ENCODE results near the gene TNFAIP6.
A peak's percentile ranks its signal among the peaks of the same experiment; 100 is the strongest.
"Not testable (repeated sequence)": the region's sequence is repeated elsewhere in the genome, so short reads cannot be mapped to it uniquely, and the experiment has no call there.

The TNFAIP6 gene

DNA sequence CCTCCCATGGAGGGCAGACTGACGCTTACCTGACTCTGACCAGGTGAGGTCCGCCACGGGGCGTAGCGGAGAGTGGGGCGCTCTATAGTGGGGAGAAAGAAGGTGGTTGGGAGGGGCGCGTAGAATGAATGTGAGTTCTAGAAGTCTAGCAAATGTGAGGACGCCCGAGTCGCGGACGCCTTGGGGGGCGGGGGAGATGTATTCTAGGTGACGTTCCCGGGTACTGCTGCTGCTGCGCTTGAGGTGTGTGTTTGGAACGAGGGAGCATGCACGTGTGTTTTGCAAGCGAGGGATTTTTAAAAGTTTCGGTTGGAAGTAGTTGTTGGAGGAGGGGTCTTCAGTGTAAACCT, 53.1 kb downstream of the TNFAIP6 start:
- Histone ChIP-seq H3K4me2 (ENCODE audit: insufficient read depth, low read length, poor library complexity, severe bottlenecking) (peak overlapping the region; percentile 51), H2AK5ac (ENCODE audit: low read depth, low read length) (no peak overlapping the region), H3K18ac (ENCODE audit: low read length) (peak overlapping the region; percentile 89), H3K4me3 (ENCODE audit: low read length in 2 of 2) (peak overlapping the region; percentile 84 to 96), H3K9me3 (replicated peaks in 1 of 2; ENCODE audit: control insufficient read depth in 2 of 2, insufficient read depth in 1 of 2, low read depth in 1 of 2, low read length in 2 of 2) (no peaks in the 10 kb centered on the region), H3K27ac (replicated peaks; ENCODE audit: low read length) (peak overlapping the region; percentile 93), H2AFZ (ENCODE audit: low read length) (peak overlapping the region; percentile 89), H3K23ac (ENCODE audit: low read depth, low read length, poor library complexity) (no peak overlapping the region), H3K36me3 (replicated peaks in 1 of 2; ENCODE audit: control insufficient read depth in 2 of 2, insufficient read depth in 2 of 2, low read length in 2 of 2) (peaks cover 5 to 40% of the 10 kb centered on the region in 2 donors), H4K8ac (ENCODE audit: low read depth, low read length) (no peak overlapping the region), H3K4me1 (ENCODE audit: control insufficient read depth in 2 of 2, insufficient read depth in 1 of 2, low read depth in 1 of 2, low read length in 2 of 2) (peaks cover 0 to 2% of the 10 kb centered on the region in 2 donors), H3K27me3 (ENCODE audit: control insufficient read depth in 3 of 3, insufficient read depth in 3 of 3, low read depth in 1 of 3, low read length in 3 of 3) (no peaks in the 10 kb centered on the region), H3K4ac (ENCODE audit: low read length) (no peak overlapping the region), H2BK15ac (ENCODE audit: low read length) (no peak overlapping the region), H2BK12ac (ENCODE audit: low read length) (no peak overlapping the region), H3K9ac (ENCODE audit: low read depth, low read length, poor library complexity) (peak overlapping the region; percentile 87), H2BK120ac (ENCODE audit: low read depth, low read length) (no peak overlapping the region), H3K79me1 (ENCODE audit: low read depth, low read length) (peaks cover 3% of the 10 kb centered on the region), H4K91ac (ENCODE audit: low read depth, low read length, poor library complexity) (no peak overlapping the region), H3K14ac (ENCODE audit: low read length) (no peak overlapping the region), H2BK5ac (ENCODE audit: low read length) (peak overlapping the region; percentile 2)
- no CpG with 5 or more reads among the region's 21 CpGs for WGBS, 2 donors (ENCODE audit: extremely low coverage in 2 of 2, insufficient read length in 2 of 2, insufficient replicate concordance in 1 of 2)
- peak; percentile 31 for DNase-seq (ENCODE audit: low spot score)

- Histone ChIP-seq H3K9ac (ENCODE audit: low read depth, low read length, poor library complexity) (no peak overlapping the region), H3K14ac (ENCODE audit: low read length) (no peak overlapping the region), H3K4me3 (ENCODE audit: low read length in 2 of 2) (no peak overlapping the region), H3K27me3 (ENCODE audit: control insufficient read depth in 3 of 3, insufficient read depth in 3 of 3, low read depth in 1 of 3, low read length in 3 of 3) (no peaks in the 10 kb centered on the region), H2BK5ac (ENCODE audit: low read length) (no peak overlapping the region), H4K8ac (ENCODE audit: low read depth, low read length) (no peak overlapping the region), H3K4me2 (ENCODE audit: insufficient read depth, low read length, poor library complexity, severe bottlenecking) (no peak overlapping the region), H3K4me1 (ENCODE audit: control insufficient read depth in 2 of 2, insufficient read depth in 1 of 2, low read depth in 1 of 2, low read length in 2 of 2) (no peaks in the 10 kb centered on the region), H3K79me1 (ENCODE audit: low read depth, low read length) (peaks cover 6% of the 10 kb centered on the region), H3K27ac (replicated peaks; ENCODE audit: low read length) (no peak overlapping the region), H3K18ac (ENCODE audit: low read length) (no peak overlapping the region), H3K4ac (ENCODE audit: low read length) (no peak overlapping the region), H2BK15ac (ENCODE audit: low read length) (no peak overlapping the region), H2BK12ac (ENCODE audit: low read length) (no peak overlapping the region), H2AK5ac (ENCODE audit: low read depth, low read length) (no peak overlapping the region), H4K91ac (ENCODE audit: low read depth, low read length, poor library complexity) (no peak overlapping the region), H3K23ac (ENCODE audit: low read depth, low read length, poor library complexity) (no peak overlapping the region), H2BK120ac (ENCODE audit: low read depth, low read length) (no peak overlapping the region), H3K36me3 (replicated peaks in 1 of 2; ENCODE audit: control insufficient read depth in 2 of 2, insufficient read depth in 2 of 2, low read length in 2 of 2) (peaks cover 19 to 98% of the 10 kb centered on the region in 2 donors), H3K9me3 (replicated peaks in 1 of 2; ENCODE audit: control insufficient read depth in 2 of 2, insufficient read depth in 1 of 2, low read depth in 1 of 2, low read length in 2 of 2) (no peaks in the 10 kb centered on the region), H2AFZ (ENCODE audit: low read length) (no peak overlapping the region)
- no peak for DNase-seq (ENCODE audit: low spot score)
- no CpG with 5 or more reads among the region's 3 CpGs for WGBS, 2 donors (ENCODE audit: extremely low coverage in 2 of 2, insufficient read length in 2 of 2, insufficient replicate concordance in 1 of 2)
Observed at GRCh38 chr2:151417650-151418049, 60.3 kb downstream of the TNFAIP6 start.

DNA sequence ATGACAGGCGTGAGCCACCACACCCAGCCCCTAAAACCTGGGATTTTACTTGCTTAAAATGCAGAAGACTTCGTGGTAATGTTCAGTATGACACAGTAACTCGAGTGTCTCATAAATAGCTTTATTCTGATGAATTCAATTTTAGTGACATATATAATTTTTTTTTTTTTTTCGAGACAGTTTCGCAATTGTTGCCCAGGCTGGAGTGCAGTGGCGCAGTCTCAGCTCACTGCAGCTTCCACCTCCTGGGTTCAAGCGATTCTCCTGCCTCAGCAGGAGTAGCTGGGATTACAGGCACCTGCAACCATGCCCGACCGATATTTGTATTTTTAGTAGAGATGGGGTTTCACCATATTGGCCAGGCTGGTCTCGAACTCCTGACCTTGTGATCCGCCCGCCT, 64.3 kb downstream of the TNFAIP6 start:
- H2AK5ac ChIP-seq (ENCODE audit: low read depth, low read length); H3K4me1 ChIP-seq (ENCODE audit: control insufficient read depth in 2 of 2, insufficient read depth in 1 of 2, low read depth in 1 of 2, low read length in 2 of 2); H3K79me1 ChIP-seq (ENCODE audit: low read depth, low read length); DNase-seq (ENCODE audit: low spot score); H3K4me2 ChIP-seq (ENCODE audit: insufficient read depth, low read length, poor library complexity, severe bottlenecking); H2BK5ac ChIP-seq (ENCODE audit: low read length); H3K9ac ChIP-seq (ENCODE audit: low read depth, low read length, poor library complexity); H3K14ac ChIP-seq (ENCODE audit: low read length); H2BK15ac ChIP-seq (ENCODE audit: low read length); H2BK12ac ChIP-seq (ENCODE audit: low read length); H4K8ac ChIP-seq (ENCODE audit: low read depth, low read length); H3K4ac ChIP-seq (ENCODE audit: low read length); H4K91ac ChIP-seq (ENCODE audit: low read depth, low read length, poor library complexity); H3K27me3 ChIP-seq (ENCODE audit: control insufficient read depth in 3 of 3, insufficient read depth in 3 of 3, low read depth in 1 of 3, low read length in 3 of 3); H3K4me3 ChIP-seq (ENCODE audit: low read length in 2 of 2); H2BK120ac ChIP-seq (ENCODE audit: low read depth, low read length); H3K9me3 ChIP-seq (replicated peaks in 1 of 2; ENCODE audit: control insufficient read depth in 2 of 2, insufficient read depth in 1 of 2, low read depth in 1 of 2, low read length in 2 of 2); H3K27ac ChIP-seq (replicated peaks; ENCODE audit: low read length); H3K23ac ChIP-seq (ENCODE audit: low read depth, low read length, poor library complexity); H3K18ac ChIP-seq (ENCODE audit: low read length); H2AFZ ChIP-seq (ENCODE audit: low read length): not testable (repeated sequence)
- no CpG with 5 or more reads among the region's 12 CpGs for WGBS, 2 donors (ENCODE audit: extremely low coverage in 2 of 2, insufficient read length in 2 of 2, insufficient replicate concordance in 1 of 2)
- peaks cover 25 to 100% of the 10 kb centered on the region in 2 donors for H3K36me3 ChIP-seq (replicated peaks in 1 of 2; ENCODE audit: control insufficient read depth in 2 of 2, insufficient read depth in 2 of 2, low read length in 2 of 2)

DNA sequence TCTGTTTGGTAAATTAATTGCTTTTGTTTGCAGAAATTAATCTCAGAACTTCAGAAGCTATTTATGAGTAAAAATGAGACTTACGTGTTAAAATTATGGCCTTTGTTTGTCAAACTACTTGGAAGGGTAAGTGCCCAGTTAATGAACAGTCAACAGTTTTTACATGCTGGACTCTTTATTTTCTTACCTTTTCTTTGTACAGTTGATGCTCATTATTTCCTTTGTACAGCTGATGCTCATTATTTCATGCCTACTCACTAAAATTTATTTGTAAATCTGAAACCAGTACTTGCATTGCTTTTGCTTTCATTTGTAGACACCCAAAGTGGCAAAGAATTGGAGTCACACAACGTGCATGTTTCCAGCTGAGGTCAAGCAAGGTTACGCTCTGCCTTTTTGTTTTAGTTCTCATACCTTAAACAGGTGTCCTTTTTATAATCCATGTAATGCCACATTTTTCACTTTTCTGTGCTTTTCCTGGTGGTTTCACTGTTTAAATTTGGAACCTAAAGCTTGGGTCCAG, 65.6 kb downstream of the TNFAIP6 start:
- no peak overlapping the region for H2BK5ac ChIP-seq (ENCODE audit: low read length)
- H3K18ac ChIP-seq (ENCODE audit: low read length) = no peak overlapping the region
- H4K91ac ChIP-seq (ENCODE audit: low read depth, low read length, poor library complexity) = no peak overlapping the region
- H2AFZ ChIP-seq (ENCODE audit: low read length) = no peak overlapping the region
- no peak overlapping the region for H3K14ac ChIP-seq (ENCODE audit: low read length)
- no peak overlapping the region for H3K4me3 ChIP-seq (ENCODE audit: low read length in 2 of 2)
- no peaks in the 10 kb centered on the region for H3K4me1 ChIP-seq (ENCODE audit: control insufficient read depth in 2 of 2, insufficient read depth in 1 of 2, low read depth in 1 of 2, low read length in 2 of 2)
- H2BK120ac ChIP-seq (ENCODE audit: low read depth, low read length) = no peak overlapping the region
- no peak overlapping the region for H3K9ac ChIP-seq (ENCODE audit: low read depth, low read length, poor library complexity)
- H3K9me3 ChIP-seq (replicated peaks in 1 of 2; ENCODE audit: control insufficient read depth in 2 of 2, insufficient read depth in 1 of 2, low read depth in 1 of 2, low read length in 2 of 2) = no peaks in the 10 kb centered on the region
- H3K27ac ChIP-seq (replicated peaks; ENCODE audit: low read length) = no peak overlapping the region
- no peaks in the 10 kb centered on the region for H3K27me3 ChIP-seq (ENCODE audit: control insufficient read depth in 3 of 3, insufficient read depth in 3 of 3, low read depth in 1 of 3, low read length in 3 of 3)
- peaks cover 24 to 100% of the 10 kb centered on the region in 2 donors for H3K36me3 ChIP-seq (replicated peaks in 1 of 2; ENCODE audit: control insufficient read depth in 2 of 2, insufficient read depth in 2 of 2, low read length in 2 of 2)
- no peak for DNase-seq (ENCODE audit: low spot score)
- H3K4ac ChIP-seq (ENCODE audit: low read length) = no peak overlapping the region
- H3K23ac ChIP-seq (ENCODE audit: low read depth, low read length, poor library complexity) = no peak overlapping the region
- no peak overlapping the region for H2BK15ac ChIP-seq (ENCODE audit: low read length)
- no peak overlapping the region for H2BK12ac ChIP-seq (ENCODE audit: low read length)
- H3K4me2 ChIP-seq (ENCODE audit: insufficient read depth, low read length, poor library complexity, severe bottlenecking) = no peak overlapping the region
- H4K8ac ChIP-seq (ENCODE audit: low read depth, low read length) = no peak overlapping the region
- no CpG with 5 or more reads among the region's 3 CpGs for WGBS, 2 donors (ENCODE audit: extremely low coverage in 2 of 2, insufficient read length in 2 of 2, insufficient replicate concordance in 1 of 2)
- H3K79me1 ChIP-seq (ENCODE audit: low read depth, low read length) = peaks cover 6% of the 10 kb centered on the region
- no peak overlapping the region for H2AK5ac ChIP-seq (ENCODE audit: low read depth, low read length)
